Measurements from ENCODE around the gene HOXB7. TPM values are rescaled to one million over a fixed set of nuclear protein-coding genes. Genes with fewer than 3 reads are reported as not detected.

The HOXB7 gene
- total RNA-seq, 1 experiment from 2014 or later, result not detected

- TF ChIP-seq MXD4 (CRISPR knock-in tag; IDR thresholded peaks at IDR 0.05; ENCODE audit: borderline replicate concordance) (no peak), ARID4B (CRISPR knock-in tag; IDR thresholded peaks at IDR 0.05; ENCODE audit: borderline replicate concordance) (no peak), ZNF532 (CRISPR knock-in tag; IDR thresholded peaks at IDR 0.05; ENCODE audit: borderline replicate concordance) (no peak)
These were observed 35.7 kb downstream of the HOXB7 start (continued) for GRCh38 chr17:48575066-48575582.

- H3K27me3 Mint-ChIP-seq (ENCODE audit: low read depth), result peaks cover 16% of the 10 kb centered on the region; the same call in 1 of the 2 replicates
- ATAC-seq, result no peak
- H3K27ac Mint-ChIP-seq, result no peak overlapping the region
- DNase-seq (ENCODE audit: low spot score), result no peak
- H3K36me3 Mint-ChIP-seq, result no peaks in the 10 kb centered on the region
- H3K9me3 Mint-ChIP-seq, result no peaks in the 10 kb centered on the region
- no peak for TF ChIP-seq ZNF232 (CRISPR knock-in tag; IDR thresholded peaks at IDR 0.05)
- H3K4me1 Mint-ChIP-seq, result peaks cover 44% of the 10 kb centered on the region
- no peak overlapping the region for H3K4me3 Mint-ChIP-seq
- CTCF ChIA-PET, result interaction anchor here (0.5 kb wide), 1 partner anchor 103 kb away, joined by 4 read pairs; no protein-coding TSS in a partner anchor
- POLR2A ChIA-PET, result no interaction called here
These were observed 36.2 kb downstream of the HOXB7 start for GRCh38 chr17:48574505-48575065.

- no peaks in the 10 kb centered on the region for H3K9me3 Mint-ChIP-seq
- no peaks in the 10 kb centered on the region for H3K36me3 Mint-ChIP-seq
- H3K4me3 Mint-ChIP-seq, result no peak overlapping the region
- CTCF ChIA-PET, result no interaction called here
- POLR2A ChIA-PET, result no interaction called here
- no peaks in the 10 kb centered on the region for H3K27me3 Mint-ChIP-seq (ENCODE audit: low read depth)
- H3K27ac Mint-ChIP-seq, result no peak overlapping the region
- ATAC-seq (no peak), DNase-seq (ENCODE audit: low spot score) (no peak)
- H3K4me1 Mint-ChIP-seq, result peaks cover 36% of the 10 kb centered on the region
- no peak for TF ChIP-seq CDX4 (CRISPR knock-in tag; IDR thresholded peaks at IDR 0.05; ENCODE audit: borderline replicate concordance)
- no peak for TF ChIP-seq NFATC4 (CRISPR knock-in tag; IDR thresholded peaks at IDR 0.05)
- no peak for TF ChIP-seq USF2 (CRISPR knock-in tag; IDR thresholded peaks at IDR 0.05)
- TF ChIP-seq USF1 (CRISPR knock-in tag; IDR thresholded peaks at IDR 0.05), result no peak
- no peak for TF ChIP-seq SOX15 (CRISPR knock-in tag; IDR thresholded peaks at IDR 0.05)
- TF ChIP-seq GRHL2 (CRISPR knock-in tag; IDR thresholded peaks at IDR 0.05; ENCODE audit: insufficient replicate concordance, severe bottlenecking), result no peak
- no peak for TF ChIP-seq AR (CRISPR knock-in tag; IDR thresholded peaks at IDR 0.05)
- TF ChIP-seq E2F1 (CRISPR knock-in tag; IDR thresholded peaks at IDR 0.05), result no peak
- TF ChIP-seq ATF6 (CRISPR knock-in tag; IDR thresholded peaks at IDR 0.05), result no peak
These were observed 38.9 kb downstream of the HOXB7 start for GRCh38 chr17:48571826-48572417.
